Activated T-cell treated with anti-CD3 and anti-CD28 coated beads for 4 hours (primary cell): ENCODE data around the gene PAX3.

ENCODE experiments used
- DNase-seq: peaks from one replicate; pipeline ENCODE4 v3.0.0-alpha.2; 2020

The PAX3 gene

DNA sequence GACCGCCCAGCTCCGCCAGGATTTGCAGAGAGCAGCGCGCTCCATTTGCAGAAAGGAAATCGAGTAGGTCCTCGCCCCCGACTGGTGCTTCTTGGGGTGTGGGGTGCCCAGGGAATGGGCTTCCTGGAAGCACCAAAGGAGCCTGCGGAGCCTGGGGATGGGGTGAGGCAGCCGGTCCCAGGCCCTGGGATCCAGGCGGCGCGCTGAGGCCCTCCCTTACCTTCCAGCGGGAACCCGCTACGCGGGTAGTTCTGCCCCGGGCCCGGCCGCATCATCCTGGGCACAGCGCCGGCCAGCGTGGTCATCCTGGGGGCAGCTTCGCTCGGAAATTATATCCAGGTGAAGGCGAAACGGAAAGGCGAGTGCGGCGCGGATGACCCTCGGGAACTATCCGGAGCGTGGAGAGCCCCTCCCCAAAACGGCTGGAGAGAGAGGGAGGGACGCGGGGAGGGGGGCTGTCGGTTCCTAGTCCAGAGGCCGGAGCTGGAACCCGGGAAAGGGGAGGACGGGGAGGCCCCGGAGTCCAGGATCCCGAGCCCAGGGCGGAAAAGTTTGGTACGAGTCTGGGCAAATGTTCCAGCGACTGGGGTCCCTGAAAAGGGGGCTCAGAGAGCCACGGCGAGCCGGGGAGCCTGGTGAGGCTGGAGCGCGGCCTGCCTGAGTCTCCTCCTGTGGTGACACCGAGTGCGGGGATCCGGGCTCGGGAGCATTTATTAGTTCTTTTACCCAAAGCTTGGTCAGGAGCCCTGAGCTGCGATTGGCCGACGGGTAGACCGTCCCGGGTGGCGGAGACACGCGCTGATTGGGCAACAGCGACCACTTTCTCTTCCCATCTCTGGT is at the start of gene PAX3:
TSS of gene PAX3 (minus strand) at position 688 of the 840 bp plus-strand sequence. CDS start at position 305, 383 bp downstream.
- no peak for DNase-seq

DNA sequence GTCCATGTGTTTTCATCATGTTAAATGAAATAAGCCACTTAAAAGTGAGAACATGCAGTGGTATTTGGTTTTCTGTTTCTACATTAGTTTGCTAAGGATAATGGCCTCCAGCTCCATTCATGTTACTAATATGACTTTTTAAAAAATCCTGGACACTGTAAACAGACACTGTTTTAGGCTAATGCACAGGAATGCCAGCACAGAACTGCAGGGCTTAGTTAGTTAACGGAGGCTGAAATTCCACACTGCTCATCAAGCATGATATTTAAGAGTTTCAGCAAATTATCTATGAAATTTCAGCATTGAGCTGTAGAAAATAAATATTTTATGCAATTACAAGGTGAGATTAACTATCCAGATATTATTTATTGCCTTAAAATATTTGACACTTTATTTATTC is 42.5 kb upstream of the PAX3 start:
- no peak for DNase-seq

DNA sequence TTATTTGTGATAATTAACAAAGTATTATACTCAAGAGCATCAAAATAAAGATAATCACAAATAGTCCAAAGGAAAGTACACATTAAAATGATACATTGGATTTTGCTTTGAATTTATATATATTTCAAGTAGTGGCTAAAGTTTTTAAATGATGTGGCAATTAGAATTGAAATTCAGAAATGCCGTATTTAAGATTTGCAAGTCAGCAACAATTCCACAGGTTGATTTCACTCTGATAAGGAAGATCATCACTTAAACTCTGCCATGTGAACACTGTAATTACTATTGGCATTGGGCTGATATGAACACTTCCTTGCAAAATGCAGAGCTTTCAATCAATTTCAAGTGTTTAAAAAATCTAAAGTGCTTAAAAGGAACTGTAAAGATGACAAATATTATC is 39.6 kb upstream of the PAX3 start:
- DNase-seq, result no peak

DNA sequence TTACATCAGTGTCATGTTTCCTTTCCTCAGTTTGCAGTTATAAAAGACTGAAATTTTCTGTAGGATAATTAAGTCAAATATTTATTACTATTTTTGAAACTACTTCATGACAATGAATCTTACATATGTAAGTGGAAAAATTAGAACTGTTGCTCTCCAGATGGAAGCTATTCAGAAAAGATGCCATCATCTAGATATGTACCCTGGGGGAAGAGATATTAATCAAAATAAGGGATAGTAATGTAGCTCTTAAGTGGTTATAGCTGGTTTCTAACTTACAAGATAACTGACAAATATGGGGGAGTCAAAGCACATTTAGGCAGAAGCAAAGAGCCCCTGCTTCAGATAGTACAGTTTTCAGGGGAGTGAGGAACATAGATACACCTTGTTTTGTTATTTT is 38.1 kb upstream of the PAX3 start:
- DNase-seq, result no peak

DNA sequence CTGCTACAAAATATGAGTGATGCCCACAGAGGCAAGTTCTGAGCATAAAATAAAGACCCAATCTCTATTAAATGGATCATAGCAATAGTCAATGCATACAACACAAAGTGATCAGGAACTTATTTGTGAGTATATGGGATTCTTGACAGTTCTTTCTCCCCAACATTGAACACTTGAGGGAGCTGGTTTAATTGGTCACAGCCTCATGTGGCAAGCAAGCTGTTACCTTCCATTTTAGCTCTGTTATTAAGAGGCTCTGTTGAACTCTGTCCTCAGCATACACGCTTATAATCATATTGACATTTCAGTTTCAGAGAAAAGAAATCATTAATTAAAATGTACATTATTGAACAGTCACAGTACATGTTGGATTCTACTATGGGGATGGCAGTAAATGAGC is 37.6 kb upstream of the PAX3 start:
- no peak for DNase-seq

DNA sequence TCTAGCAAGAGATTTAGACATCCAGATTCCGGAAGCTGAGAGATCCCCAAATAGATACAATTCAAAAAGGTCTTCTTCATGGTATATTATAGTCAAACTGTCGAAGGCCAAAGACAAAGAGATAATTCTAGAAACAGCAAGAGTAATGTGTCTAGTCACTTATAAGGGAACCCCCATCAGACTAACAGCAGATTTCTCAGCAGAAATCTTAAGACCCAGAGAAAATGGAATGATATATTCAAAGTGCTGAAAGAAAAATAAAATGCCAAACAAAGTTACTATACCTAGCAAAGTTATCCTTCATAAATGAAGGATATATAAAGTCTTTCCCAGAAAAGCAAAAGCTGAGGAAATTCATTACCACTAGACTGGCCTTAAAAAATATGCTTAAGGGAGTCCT is 36.1 kb upstream of the PAX3 start:
- no peak for DNase-seq

DNA sequence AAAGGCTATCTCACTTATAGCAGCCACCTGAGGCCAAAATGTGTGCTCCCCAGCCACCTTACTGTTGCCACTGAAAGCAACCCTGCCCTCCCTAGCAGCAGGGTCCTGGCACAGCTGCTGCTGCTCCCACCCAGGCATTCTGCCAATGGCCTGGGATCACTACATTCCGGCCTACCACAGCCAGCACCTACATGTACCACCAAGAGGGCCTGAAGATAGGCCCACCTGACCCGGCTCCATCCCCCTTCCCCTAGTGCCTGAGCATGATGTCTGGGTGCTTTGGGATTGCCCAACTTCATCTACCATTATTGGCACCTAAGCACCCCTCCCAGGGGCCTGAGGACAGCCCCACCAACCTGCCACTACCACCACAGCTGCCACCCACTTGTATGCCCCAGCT is 34.6 kb upstream of the PAX3 start:
- DNase-seq, result no peak

DNA sequence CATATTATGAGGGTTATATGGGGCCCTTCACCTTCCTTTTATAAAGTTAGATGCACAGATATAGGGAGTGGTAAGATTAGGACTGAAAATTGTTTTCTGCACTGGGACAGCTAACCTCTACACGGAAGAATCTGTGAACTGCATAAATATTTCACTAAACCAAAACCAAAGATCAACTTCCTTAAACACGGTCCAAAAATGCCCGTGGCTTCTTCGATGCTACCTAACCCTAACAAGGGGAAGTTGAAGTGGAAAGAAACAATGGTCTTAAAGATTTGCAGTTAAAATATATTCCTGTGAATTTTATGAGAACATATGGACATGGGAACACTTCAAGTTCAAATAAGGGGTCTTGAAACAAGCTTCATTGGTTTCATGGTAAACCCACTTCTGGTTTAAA is 33.3 kb upstream of the PAX3 start:
- DNase-seq, result no peak

DNA sequence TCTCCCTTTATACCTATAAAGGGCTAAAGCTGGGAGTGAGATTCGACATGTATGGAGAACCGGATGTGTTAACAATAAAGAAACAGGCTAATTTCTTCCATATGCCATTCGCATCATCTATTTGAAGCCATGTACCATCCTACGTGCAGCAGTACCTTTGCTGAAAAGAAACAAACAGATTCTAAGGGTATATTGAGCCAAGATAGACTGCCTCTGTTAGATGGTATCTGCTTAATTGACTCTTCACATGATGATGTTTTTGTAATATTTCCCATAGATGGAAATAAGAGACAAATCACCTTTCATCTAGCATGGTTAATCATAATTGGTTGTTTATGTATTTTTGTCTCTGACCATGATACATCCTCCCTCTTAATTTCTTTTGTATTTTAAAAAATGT is 32.1 kb upstream of the PAX3 start:
- DNase-seq, result no peak

DNA sequence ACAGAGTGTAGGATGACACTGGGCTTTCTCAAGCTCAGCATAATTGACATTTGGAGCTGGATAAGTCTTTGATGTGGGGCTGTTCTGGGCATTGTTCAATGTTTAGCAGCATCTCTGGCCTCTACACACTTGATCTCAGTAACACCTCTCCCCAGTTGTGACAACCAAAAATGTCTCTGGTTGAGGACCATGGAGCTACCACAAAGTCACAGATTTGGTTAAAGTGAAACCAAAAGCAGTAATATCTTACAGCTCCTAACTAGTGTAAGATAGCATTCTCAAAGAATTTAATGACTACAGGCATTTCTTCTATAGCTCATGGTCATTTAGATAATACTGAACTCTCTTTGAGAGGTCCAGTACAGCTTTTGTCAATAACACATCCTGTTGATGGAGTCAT is 23.4 kb upstream of the PAX3 start:
- DNase-seq, result no peak

DNA sequence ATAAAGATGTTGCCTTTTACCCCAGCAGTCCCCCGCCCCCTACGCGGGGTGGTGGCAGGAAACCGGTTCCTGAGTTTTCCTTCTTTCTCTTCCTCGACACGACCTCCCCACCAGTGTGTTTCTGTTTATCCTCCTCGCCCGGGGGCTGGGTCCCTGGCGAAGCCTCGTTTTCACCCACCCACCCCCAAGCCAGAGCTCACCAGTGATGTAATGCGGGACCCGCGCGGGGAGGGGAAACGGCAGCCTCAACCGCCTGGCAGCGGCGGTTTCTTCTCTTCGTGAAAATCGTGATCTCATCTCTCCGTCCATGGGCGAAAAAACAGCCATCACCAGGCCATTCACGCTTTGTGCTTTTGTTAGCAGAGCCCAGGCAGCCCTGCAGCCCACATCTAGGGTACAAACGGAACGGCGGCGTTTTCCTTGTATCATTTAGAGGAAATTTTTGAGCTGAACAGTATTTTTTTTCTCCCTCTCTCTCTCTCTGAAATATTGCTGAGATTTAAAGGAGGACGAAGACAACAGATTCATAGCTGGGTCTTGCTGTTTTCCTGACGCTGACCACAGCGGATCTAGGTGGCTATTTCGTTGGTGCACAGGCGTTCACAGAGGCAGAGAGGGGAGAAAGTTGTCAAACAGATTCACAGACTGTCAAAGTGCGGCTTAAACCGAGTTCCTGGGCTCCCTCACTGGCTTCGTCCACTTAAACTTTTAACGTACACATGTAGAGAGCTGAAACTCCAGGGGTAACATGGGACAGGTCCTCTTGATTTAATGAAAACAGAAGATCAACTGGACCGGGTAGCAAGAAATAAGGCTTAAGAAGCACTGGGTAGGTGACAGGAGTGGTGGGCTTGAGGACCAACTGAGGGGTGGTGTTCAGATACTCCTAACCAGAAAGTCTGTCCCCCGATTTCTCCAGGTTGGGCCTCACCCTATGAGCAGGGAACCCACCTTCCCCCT is 21.9 kb upstream of the PAX3 start:
- no peak for DNase-seq

DNA sequence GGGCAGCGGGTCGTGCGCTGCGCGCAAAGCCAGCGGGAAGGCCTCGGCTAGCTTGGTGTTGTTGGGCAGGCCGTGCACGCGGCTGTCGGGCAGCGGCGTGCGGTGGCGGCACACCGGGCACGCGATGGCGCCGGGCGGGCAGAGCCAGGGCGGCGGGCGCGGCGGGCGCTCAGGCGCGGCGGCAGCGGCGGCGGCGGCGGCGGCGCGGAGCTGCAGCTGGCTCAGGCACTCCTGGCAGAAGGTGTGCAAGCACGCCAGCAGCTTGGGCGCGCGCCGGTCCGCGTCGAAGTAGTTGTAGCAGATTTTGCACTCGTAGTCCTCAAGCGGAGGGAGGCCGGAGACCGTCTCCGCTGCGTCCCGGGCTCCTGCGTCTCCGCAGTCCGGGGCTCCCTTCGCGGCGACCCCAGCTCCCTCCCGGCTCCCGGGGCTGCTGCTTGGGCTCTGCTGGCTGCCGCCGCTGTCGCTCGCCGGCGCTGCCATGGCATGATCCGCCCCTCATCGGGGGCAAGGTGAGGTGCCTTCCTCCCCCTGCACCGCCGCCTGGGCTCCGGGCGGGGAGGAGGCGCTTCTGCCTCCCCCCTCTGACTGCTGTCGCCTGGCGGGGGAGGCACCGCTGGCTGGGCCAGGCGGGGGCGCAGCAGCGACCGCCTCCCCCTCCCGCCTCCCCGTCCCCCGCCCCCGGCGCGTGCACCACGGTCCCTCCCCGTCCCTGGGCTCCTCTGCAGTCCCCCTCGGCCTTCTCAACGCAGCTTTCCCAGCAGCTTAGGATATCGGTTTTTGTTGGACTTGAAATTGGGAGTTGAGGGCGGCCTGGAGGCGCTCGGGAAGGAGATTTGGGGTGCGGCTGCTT is 21.0 kb upstream of the PAX3 start:
- no peak for DNase-seq

DNA sequence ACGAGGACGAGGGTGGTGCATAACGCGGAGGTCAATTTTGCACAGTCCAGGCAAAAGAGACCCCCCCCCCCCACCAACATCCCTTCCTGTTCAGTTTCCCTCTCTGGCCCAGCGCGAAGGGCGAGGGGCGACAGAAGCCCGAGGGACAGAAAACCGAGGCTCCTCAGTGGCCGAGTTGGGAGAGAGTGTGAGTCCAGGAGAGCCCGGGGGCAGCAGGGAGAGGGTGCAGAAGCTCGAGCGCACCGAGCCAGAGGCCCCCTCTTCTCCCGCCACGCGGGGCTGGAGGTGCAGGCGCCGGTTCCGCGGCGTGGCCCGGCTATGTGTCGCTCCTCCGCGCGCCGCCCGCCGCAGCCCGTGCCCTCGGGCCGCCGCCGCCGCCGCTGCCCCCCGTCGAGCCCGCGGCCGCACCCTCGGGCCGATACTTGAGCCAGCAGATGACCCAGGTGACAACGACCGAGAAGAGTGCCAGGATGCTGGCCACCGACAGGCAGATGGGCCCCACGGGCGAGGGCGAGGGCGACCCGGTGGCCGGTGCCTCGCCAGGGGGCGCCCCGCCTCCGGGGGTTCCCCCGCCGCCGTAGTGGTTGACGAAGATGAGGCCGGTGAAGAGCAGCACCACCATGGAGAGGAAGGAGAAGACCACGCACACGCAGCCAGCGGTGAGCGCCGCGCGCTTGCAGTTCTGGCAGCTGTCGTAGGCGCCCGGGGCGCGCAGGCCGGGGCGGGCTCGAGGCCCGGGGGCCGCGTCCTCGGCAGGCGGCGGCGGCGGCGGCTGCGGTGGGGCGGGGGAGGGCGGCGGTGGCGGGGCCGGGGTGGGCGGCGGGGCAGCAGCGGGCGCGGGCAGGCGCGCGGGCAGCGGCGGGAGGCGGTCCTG is 20.2 kb upstream of the PAX3 start:
- DNase-seq, result no peak

DNA sequence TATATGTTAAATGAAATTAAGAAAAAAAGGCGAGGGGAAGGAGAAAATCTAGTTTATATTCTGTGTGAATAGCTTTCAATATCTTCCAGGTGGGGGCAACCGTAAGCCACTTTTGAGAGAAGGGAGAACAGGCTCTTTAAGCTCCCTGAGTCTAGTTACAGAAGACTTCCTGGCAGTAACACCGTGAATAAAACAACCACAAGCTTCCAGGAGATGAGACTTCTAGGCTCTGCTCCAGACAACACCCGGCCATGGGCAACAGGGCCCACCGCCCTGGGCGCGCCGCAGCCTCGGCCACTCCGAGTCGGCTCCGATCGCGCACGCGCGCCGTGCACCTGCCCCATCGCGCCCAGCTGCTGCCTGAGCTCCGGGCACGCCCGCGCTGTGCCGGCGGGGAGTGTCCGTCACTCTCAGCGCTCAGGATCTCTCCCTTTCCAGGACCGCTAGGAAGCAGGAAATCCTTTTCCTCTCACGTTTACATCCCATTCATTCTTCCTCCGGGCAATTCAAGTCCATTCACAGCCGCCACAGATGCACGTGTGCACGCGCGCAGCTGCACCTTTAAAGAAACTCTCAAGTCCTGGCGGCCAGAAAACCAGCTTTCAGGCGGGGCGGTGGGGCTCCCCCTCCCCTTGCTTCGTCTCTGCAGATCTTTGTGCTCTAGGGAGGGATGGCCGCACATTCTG is 19.4 kb upstream of the PAX3 start:
- DNase-seq, result no peak

DNA sequence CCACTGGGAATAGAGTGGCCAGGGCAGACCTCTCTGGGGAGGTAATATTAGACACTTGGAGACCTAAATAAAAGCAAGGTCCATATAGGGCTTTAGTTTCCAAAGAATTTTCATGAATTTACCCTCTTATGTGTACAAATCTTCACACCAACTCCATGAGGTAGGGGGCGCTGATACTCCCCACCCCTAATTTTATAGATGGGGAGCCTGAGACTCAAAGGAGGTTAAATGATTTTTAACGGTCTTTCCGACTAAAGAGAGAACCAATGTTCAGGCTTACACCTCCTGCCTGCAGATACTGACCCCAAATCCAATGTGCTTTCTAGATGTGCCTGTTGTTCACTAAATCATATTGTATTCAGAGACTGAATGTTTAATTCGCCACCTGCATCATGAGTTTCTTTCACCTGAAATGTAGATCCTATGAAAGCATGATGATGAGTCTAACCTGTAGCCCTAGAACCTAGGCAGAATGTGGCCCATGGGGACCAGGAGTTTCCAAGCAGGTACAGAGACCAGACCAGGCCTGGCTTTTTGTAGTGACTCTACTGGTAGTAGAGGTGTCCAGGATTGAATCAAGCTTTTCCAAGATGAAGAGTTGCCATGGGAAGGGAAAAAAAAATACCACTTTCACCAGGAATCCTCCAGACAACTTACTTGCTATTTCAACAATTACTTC is 16.8 kb upstream of the PAX3 start:
- no peak for DNase-seq

DNA sequence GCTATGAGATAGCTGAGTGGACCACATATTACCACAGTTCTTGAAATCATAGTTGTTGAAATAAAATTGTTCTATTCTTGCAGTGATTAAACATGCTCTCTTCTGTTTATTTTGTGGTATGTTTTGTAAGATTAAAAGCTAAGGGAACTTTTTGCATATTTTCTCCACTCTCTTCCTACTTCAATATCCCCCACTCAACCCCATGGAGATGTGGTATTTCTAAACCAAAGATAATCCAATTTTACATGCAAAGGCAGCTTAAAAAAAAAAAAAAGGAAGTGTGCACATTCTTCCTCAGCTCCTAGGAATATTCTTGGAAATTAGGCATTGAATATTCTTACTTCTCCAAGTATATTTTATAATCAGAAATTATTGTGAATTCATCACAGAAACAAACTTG is 15.0 kb upstream of the PAX3 start:
- no peak for DNase-seq

DNA sequence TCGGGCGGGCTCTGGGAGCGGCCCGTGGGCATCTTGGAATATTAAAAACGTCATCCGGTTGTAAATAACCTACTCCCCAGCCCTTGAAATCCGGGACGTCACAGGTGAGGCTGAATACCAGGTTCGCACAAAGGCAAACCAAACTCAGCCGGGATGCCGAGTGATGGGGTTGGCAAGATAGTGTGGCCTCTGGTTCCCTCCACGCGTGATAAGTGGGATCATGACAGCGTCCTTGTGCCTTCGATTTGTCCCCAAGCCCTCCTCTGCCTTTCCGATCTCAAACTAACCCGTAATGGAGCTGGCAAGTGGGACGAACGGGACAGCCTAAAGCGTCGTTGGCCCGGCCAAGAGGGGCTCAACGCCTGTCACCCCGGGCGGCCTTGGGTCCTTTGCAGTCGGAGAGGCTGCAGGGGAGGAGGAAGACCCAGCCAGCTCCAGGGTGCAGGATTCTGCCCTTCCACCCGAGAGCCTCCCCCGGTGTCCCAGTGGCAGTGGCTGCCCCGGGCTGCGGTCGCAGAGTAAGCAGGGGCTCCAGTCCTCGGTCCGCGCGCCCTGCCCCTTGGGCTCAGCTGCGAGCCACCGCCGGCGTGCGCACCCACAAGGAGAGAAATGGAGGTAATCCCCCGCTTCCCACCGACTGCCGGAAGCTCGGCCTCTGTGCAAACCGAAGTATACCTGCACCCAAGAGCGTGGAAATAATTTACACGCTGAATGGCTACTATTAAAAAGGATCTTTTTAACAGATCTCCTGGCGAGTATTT is 13.4 kb upstream of the PAX3 start:
- no peak for DNase-seq

DNA sequence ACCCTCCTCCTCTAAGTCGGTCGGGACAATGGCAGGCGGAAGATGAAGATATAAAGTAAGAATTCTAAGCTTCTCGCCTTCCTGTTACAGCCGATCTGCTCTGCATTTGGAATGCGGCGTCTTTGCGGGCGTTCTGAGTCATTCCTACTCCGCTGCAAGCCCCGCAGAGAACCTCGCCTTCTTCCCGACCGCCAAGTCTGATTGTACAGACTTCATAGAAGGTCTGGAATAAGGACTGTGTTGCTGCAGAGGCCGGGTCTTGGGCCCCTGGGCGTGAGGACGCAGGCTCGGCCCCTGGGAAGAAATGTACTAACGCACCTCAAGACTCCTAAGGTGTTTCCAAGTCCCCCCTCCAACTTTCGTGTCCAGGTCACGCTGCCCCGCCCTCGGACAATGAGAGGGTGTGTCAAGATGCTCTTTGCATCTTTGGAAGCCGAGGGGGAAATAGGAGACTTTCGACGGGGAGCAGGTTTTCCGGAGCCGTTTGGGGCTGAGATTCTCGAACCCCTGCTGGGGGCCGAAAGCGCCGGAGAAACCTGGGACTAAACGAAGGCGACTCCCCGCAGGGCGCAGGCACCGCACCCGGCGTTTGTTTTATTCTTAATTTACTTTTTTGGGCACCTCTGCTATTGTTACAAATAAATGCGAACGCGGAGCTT is 12.7 kb upstream of the PAX3 start:
- DNase-seq, result no peak

DNA sequence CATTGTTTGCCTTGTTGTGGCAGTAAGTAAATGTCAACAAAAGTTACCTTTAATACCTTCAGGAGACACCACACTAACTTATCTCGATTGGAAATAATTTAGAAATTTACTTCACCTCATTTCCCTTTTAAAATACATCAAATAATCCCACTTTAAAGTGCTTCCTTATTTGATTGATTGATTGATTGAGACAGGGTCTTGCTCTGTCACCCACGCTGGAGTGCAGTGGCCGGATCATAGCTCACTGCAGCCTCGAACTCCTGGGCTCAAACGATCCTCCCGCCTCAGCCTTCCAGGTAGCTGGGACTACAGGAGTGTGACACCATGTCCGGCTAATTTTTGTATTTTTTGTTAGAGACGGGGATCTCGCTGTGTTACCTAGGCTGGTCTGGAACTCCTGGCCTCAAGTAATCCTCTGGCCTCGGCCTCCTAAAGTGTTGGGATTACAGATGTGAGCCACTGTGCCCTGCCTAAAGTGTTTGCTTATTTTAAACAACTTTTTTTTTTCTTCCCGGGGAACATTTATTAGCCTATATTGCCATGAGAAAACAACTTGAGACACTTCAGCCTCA is 12.0 kb upstream of the PAX3 start:
- DNase-seq, result no peak
